Neural progenitor cell (in vitro differentiated cells): Measurements from ENCODE around the gene PLK1.

Experiments
- EZH2phosphoT487 ChIP-seq: fragments of 200-600 bp; sonication (generic); IDR thresholded peaks from 2 replicates; pipeline ENCODE4 v1.6.1; 2017; ENCODE audit warnings: antibody characterized with exemption
- TF ChIP-seq, protein P1 (sequence below): fragments of 200-600 bp; sonication (generic); IDR thresholded peaks from 2 replicates; pipeline ENCODE4 v1.5.1; 2017; ENCODE audit warnings: antibody characterized with exemption, mild to moderate bottlenecking

- TF ChIP-seq, protein P1, sequence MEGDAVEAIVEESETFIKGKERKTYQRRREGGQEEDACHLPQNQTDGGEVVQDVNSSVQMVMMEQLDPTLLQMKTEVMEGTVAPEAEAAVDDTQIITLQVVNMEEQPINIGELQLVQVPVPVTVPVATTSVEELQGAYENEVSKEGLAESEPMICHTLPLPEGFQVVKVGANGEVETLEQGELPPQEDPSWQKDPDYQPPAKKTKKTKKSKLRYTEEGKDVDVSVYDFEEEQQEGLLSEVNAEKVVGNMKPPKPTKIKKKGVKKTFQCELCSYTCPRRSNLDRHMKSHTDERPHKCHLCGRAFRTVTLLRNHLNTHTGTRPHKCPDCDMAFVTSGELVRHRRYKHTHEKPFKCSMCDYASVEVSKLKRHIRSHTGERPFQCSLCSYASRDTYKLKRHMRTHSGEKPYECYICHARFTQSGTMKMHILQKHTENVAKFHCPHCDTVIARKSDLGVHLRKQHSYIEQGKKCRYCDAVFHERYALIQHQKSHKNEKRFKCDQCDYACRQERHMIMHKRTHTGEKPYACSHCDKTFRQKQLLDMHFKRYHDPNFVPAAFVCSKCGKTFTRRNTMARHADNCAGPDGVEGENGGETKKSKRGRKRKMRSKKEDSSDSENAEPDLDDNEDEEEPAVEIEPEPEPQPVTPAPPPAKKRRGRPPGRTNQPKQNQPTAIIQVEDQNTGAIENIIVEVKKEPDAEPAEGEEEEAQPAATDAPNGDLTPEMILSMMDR, result no peak
- TF ChIP-seq EZH2phosphoT487, result no peak
Observed at GRCh38 chr16:23704772-23705516, 26.3 kb downstream of the PLK1 start.
